ENCODE results near the gene RGS6. TPM values are rescaled to one million over a fixed set of nuclear protein-coding genes. Genes with fewer than 3 reads are reported as not detected.

The RGS6 gene
- total and polyA plus RNA-seq, 4 donors: 0.06 to 5.3 (median 0.17) TPM; not detected in 1

DNA sequence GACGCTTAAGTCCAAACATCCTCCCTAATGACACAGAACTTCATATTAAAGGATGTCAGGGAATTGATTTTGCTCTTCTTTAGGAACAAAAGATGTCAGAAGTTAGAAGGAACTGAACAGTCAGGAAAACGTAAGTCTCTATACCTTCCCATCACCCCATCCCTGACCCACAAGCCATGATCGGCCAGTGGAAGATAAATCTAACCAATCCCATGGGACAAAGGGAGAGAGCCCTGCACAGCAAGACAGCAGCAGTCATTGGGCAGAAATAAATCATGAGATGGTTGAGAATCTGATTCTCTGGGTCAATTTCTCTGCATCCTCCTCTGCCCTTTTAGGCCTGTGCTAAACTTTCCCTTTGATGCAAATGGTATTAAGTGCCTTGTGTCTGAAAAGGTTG is 414.9 kb downstream of the RGS6 start:
- DNase-seq (ENCODE audit: low spot score): no peak
- H3K4me1 ChIP-seq (ENCODE audit: control insufficient read depth in 4 of 4, insufficient read depth in 4 of 4, low read length in 3 of 4): no peaks in the 10 kb centered on the region
- no peak overlapping the region for H3K27ac ChIP-seq (ENCODE audit: low read depth in 1 of 2, low read length in 2 of 2)
- TF ChIP-seq, protein P1, sequence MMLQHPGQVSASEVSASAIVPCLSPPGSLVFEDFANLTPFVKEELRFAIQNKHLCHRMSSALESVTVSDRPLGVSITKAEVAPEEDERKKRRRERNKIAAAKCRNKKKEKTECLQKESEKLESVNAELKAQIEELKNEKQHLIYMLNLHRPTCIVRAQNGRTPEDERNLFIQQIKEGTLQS (IDR thresholded peaks at IDR 0.05): no peak
- TF ChIP-seq RAD21 (IDR thresholded peaks at IDR 0.05) (no peak), NR2F2 (IDR thresholded peaks at IDR 0.05) (no peak), CTCF (IDR thresholded peaks at IDR 0.05; ENCODE audit: low read depth, low read length, missing input control) (no peak), HNF4G (IDR thresholded peaks at IDR 0.05) (no peak), HNF4A (conservative IDR thresholded peaks at IDR 0.05) (no peak), JUND (IDR thresholded peaks at IDR 0.05) (no peak), REST (IDR thresholded peaks at IDR 0.05) (no peak), FOXA2 (IDR thresholded peaks at IDR 0.05) (no peak), FOXA1 (IDR thresholded peaks at IDR 0.05) (no peak), TAF1 (conservative IDR thresholded peaks at IDR 0.05) (no peak), GABPA (IDR thresholded peaks at IDR 0.05 in 1 of 2, conservative IDR thresholded peaks at IDR 0.05 in 1 of 2) (no peak), EGR1 (IDR thresholded peaks at IDR 0.05; ENCODE audit: low read depth in 2 of 2) (no peak)
- TF ChIP-seq, protein P2, sequence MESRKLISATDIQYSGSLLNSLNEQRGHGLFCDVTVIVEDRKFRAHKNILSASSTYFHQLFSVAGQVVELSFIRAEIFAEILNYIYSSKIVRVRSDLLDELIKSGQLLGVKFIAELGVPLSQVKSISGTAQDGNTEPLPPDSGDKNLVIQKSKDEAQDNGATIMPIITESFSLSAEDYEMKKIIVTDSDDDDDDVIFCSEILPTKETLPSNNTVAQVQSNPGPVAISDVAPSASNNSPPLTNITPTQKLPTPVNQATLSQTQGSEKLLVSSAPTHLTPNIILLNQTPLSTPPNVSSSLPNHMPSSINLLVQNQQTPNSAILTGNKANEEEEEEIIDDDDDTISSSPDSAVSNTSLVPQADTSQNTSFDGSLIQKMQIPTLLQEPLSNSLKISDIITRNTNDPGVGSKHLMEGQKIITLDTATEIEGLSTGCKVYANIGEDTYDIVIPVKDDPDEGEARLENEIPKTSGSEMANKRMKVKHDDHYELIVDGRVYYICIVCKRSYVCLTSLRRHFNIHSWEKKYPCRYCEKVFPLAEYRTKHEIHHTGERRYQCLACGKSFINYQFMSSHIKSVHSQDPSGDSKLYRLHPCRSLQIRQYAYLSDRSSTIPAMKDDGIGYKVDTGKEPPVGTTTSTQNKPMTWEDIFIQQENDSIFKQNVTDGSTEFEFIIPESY (IDR thresholded peaks at IDR 0.05): no peak
- H3K27me3 ChIP-seq (ENCODE audit: control insufficient read depth in 4 of 4, insufficient read depth in 4 of 4, low read length in 3 of 4): peaks cover 0 to 9% (median 0%) of the 10 kb centered on the region in 4 donors
- H3K9me3 ChIP-seq (ENCODE audit: control insufficient read depth in 4 of 4, low read length in 3 of 4): peaks cover 0 to 3% (median 0%) of the 10 kb centered on the region in 4 donors
- no peak overlapping the region for H3K9ac ChIP-seq (ENCODE audit: low read depth in 1 of 2, low read length in 2 of 2)
- H3K4me3 ChIP-seq (ENCODE audit: low read depth in 1 of 3, low read length in 3 of 3): no peak overlapping the region
- no peaks in the 10 kb centered on the region for H3K36me3 ChIP-seq (ENCODE audit: control insufficient read depth in 4 of 4, insufficient read depth in 3 of 4, low read depth in 1 of 4, low read length in 3 of 4)
- WGBS: 65% methylated on average over 3 of the region's 3 CpGs

GRCh38 chr14:72350215-72350614 is 418.0 kb downstream of the RGS6 start:
- Histone ChIP-seq H3K27ac (ENCODE audit: low read depth in 1 of 2, low read length in 2 of 2) (no peak overlapping the region), H3K9ac (ENCODE audit: low read depth in 1 of 2, low read length in 2 of 2) (no peak overlapping the region), H3K4me3 (ENCODE audit: low read depth in 1 of 3, low read length in 3 of 3) (no peak overlapping the region), H3K4me1 (ENCODE audit: control insufficient read depth in 4 of 4, insufficient read depth in 4 of 4, low read length in 3 of 4) (no peaks in the 10 kb centered on the region), H3K36me3 (ENCODE audit: control insufficient read depth in 4 of 4, insufficient read depth in 3 of 4, low read depth in 1 of 4, low read length in 3 of 4) (no peaks in the 10 kb centered on the region), H3K27me3 (ENCODE audit: control insufficient read depth in 4 of 4, insufficient read depth in 4 of 4, low read length in 3 of 4) (peaks cover 0 to 7% (median 0%) of the 10 kb centered on the region in 4 donors), H3K9me3 (ENCODE audit: control insufficient read depth in 4 of 4, low read length in 3 of 4) (peaks cover 0 to 3% (median 0%) of the 10 kb centered on the region in 4 donors)
- WGBS: 88% methylated on average over 1 of the region's 1 CpG
- no peak for DNase-seq (ENCODE audit: low spot score)
- TF ChIP-seq NR2F2 (IDR thresholded peaks at IDR 0.05) (no peak), YY1 (IDR thresholded peaks at IDR 0.05) (no peak), JUND (IDR thresholded peaks at IDR 0.05) (no peak), FOXA1 (IDR thresholded peaks at IDR 0.05) (no peak), RAD21 (IDR thresholded peaks at IDR 0.05) (no peak), HNF4A (conservative IDR thresholded peaks at IDR 0.05) (no peak), REST (IDR thresholded peaks at IDR 0.05) (no peak)
- TF ChIP-seq, protein P1 (IDR thresholded peaks at IDR 0.05): no peak
